HG03103 (cell line): ENCODE results near the gene DTYMK.

ENCODE experiments used
- ATAC-seq: cut with Tn5 transposase; IDR thresholded peaks from one replicate; pipeline ENCODE4 v1.9.1; 2021; ENCODE audit warnings: low read depth; ENCODE audit not compliant: unreplicated experiment

DTYMK gene

DNA sequence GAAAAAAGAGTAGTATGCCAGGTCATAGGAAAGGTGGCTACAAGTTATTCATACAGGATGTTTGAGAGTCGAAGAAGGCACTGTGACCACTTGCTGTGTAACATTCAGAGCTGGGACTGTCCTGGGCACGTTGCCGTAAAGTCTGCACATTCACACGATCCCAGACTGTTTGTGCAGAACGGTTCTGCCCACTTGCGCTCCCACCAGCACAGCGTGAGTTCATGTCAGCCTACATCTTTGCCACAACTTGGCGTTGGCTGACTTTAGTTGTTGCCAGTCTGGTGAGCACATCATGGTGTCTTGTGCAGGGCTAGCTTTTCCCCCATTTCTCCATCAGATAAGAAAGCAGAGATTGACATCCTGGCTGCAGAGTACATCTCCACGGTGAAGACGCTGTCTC is 22.3 kb upstream of the DTYMK start:
- no peak for ATAC-seq

DNA sequence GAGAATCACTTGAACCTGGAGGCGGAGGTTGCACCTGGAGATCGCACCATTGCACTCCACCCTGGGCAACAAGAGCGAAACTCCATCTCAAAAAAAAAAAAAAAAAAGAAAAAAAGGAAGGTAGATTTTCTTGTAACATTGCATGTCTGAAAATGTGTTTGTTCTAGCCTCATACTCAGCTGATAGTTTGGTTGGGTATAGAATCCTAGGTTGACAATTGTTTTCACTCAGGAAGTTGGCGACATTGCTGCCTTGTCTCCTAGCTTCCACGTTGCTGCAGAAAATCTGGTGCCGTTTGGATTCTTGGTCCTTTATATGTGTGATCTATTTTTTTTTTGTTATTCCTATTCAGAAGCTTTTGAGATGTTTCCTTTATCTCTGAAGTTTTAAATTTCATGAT is 19.9 kb upstream of the DTYMK start:
- ATAC-seq = no peak

DNA sequence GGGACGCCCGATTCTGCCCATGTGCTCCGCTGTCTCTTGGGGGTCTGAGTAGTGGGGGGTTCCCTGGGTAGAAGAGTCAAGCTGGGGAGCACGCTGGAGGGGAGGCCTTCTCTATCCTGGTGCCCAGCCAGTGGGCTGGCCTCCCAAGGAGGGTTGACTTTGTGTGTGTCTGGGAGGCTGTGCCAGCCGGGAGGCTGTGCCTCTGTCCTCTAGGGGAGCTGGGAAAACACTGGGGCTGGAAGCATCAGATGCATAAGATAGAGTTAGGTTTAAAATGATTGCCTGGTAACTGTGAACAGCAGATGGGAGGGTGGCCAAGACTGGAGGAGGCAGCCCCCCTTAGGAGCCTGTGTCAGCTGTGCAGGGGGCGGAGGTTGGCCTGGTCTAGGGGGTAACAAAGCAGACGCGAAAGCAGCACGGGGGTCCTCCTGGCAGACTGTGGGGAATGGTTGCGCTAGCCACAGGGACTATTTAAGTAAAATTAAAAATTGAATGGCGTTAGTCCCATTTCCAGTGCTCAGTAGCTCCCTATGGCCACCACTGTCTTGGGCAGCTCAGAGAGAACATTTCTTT is 16.5 kb upstream of the DTYMK start:
- no peak for ATAC-seq

DNA sequence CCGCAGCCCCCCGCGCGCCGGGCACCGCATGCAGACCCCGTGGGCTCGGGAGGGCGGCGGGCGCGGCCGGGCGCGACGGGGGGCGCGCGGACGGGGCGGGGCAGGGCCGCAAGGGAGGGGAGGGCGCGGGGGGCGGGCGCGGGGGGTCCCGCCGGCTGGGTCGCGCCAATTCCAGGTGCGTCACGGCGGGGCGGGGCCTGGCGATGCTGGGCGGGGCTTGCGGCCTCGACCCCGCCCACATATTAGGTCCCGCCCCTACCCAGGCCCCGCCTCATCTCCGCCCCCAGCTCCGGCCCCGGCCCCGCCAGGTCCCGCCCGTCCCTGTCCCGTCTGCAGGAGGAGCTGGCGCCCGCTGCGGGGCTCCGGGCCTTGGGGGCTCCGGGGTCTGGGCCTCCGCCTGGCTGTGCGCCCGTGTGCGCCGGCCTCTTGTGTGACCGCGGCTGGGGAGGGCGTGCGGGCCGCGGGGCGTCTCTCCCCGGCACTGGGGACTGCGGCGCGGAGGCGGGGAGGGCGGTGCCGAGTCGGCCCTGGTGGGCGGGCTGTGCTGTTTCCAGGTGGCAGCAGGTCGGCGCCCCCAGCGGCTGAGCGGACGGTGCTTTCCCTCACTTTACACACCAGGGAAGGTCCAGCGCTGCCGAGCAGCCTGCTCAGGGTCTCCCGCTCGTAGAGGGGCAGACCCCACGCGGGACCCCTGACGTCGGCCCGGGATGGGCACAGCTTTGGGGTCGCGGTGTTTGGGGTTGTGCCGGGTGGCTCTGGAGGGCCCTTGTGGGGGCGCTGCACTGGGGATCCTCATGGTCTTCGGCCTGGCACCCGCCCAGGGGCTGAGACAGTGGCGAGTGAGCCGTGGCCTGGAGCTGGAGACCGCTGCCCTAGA is 15.8 kb upstream of the DTYMK start:
- ATAC-seq = peak; percentile 53

DNA sequence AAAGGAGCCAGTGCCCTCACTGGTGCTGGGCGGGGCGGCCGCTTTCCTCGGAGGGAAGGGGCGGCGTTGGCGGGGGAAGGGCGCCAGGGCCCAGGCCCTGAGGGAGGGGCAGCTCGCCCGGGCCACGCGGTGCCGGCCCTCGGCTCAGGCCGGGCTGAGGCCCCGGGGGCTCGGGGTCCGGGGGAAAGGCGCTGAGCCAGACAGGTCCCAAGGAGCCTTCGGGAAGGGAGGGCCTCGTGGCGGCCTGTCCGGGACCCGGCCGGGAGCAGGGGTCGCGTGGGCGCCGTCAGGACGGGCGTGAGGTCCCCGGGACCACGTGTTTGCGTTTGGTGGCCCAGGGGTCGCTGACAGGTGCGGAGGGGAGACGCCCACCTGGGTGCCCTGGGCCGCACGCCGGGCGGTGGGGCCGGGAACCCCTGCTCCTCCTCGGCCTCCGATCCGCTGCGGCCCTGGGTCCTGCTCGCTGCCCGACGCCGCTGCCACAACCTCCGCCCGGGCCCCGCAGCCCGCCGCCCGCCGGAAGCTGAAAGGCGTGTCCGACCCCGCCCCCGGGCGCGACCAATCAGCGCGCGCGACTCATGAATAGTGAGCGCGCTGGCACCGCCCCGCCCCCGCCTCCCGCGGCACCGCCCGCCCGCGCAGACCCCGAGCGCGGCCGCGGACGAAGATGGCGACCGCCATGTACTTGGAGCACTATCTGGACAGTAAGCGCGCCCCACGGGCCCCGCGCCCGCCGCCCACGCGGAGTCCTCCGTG is 15.0 kb upstream of the DTYMK start, which contains the start of gene ING5:
TSS of gene ING5 (plus strand) at position 641 of the 756 bp plus-strand sequence. CDS start at position 668, 27 bp downstream.
- peak; percentile 51 for ATAC-seq

GRCh38 chr2:241701149-241701398 is 14.5 kb upstream of the DTYMK start:
- ATAC-seq = no peak

GRCh38 chr2:241695651-241696050 is 9.0 kb upstream of the DTYMK start:
- no peak for ATAC-seq

DNA sequence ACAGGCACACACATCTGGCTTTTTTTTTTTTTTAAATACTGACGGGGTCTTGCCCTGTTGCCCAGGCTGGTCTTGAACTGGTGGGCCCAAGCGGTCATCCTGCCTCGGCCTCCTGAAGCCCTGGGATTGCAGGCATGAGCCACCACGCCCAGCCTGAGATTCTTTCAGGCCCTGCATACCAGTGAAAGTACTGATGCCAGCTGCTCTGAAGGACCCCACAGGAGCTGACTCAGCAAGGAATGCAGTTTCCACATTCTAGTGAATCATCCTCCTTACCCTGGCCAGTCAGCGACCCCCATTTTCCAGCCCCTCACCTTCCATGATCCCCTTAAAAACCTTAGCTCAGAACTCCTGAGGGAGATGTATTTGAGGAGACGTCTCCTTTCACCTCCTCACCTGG is 5.8 kb upstream of the DTYMK start:
- ATAC-seq = no peak

DNA sequence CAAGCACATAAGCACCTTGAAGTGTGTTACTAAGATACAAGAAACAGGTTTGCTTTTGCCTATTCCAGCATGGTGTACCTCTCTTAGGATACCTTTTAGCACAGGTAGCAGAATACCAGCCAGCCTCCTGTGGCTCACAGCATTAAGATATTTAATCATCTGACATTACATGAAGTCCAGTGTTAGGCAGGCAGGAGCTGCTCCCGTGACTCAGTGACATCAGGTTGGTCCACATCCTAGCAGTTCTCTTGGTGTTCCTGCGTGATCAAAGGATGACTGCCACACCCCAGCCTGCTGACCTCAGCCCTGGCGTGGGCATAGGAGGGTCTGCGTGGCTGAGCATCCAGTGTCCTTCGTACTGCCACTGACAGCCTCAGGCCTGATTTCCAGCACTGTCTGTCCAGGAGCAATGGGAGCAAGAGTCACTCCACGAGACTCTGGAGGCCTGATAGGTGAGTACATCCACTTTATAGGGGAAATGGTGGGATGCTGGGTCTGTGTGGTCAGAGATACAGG is 3.6 kb upstream of the DTYMK start:
- no peak for ATAC-seq

- no peak for ATAC-seq
Observed at GRCh38 chr2:241689306-241689705, 2.7 kb upstream of the DTYMK start.

DNA sequence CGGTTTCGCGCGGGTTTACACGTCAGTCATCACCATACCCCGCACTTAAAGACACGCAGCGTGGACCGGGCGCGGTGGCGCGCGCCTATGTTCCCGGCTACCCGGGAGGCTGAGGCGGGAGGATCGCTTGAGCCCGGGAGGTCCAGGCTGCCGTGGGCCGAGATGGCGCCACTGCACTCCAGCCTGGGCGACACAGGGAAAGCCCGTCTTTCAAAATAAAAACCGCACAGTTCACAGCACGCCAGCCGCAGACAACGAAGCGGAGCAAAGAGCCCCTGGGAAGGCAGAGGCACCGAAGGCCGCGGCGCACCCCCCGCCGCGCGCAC is 328 bp downstream of the DTYMK start:
- ATAC-seq = peak; percentile 5

- no peak for ATAC-seq
Observed at GRCh38 chr2:241680827-241681599, 5.6 kb downstream of the DTYMK start.

DNA sequence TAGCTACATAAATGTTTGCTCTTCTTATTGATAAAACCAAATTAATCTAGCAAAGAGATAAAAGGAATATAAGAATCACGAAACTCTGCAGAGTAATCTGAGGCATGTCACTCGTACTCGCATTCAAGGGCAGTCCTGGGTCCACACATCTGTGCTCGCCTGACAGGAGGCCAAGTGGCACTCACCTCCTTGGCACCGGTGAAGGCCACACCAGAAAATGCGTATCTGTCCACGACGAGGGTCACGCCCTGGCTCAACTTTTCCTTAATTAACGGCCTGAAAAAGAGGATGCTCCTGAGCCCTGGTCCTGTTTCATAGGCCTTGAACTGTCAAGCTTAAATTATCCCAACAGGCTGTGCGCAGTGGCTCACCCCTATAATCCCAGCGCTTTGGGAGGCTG is 6.6 kb downstream of the DTYMK start:
- no peak for ATAC-seq

DNA sequence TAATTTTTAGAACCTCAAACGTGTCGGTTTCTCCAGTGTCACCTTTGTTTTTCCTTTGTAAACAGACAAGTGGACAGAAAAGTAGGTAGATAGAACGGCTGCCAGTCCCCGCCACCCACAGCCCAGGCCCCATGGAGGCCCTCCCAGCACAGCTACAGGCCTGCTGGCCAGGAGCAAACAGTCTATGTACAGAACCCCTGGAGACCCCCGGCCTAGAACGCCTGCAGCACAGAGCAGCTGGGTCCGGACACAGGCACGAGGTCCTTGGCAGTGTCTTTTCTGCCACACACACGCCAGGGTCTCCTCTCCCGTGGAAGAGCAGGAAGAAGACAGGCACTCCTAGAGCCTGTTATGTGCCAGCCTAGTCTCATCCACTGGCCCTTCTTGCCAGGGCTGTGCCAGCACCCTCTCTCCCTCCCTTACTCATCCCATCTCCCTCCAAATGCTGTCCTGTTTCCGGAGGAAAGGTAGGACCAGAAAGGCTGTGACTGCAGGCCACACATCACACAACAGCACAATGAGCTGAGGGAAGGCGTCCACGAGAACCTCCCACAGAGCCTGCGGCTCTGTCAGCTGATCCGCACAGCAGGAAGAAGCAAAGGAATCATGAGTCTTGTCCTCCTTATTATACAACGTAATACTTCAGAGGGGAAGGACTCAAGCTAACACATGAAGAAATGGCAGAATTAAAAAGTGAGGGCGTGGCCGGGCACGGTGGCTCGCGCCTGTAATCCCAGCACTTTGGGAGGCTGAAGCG is 7.7 kb downstream of the DTYMK start:
- ATAC-seq = no peak

- no peak for ATAC-seq
Observed at GRCh38 chr2:241678307-241678706, 8.3 kb downstream of the DTYMK start.

DNA sequence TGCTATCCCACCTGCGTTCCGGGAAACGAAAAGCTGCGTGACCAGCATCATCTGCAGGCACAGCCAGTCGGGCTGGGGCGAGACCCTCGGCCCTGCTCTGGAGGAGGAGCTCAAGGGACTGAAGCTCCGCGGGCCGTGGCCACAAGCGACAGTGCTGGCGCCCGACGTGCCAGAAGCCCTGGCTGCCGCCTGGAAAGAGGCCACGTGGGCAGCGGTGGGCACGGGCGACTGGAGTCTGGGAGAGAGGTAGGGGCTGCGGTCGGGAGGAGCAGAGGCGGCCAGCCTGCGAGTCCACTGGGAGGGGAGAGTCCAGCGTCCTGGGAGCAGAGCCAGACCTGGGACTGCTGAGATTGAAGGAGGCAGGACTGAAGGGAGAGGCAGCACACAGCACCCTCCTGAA is 9.2 kb downstream of the DTYMK start:
- no peak for ATAC-seq

DNA sequence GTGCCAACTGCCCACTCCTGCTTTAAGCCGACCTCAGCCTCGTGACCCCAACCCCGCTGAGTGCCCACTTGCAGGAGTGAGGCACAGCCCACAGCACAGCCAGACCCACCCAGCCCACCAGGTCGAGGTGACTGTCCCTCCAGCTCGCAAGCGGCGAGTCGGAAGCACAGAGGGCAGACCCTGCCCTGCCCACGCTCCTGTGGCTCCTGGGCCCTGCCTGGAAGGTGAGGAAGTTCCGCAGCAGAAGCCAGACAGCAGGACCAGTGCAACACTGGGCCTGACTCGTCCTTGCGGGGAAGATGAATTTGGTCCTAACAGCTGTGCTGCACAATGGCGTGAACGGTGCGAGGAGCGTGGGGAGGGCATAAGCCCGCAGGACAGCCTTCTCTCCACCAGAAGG is 9.9 kb downstream of the DTYMK start:
- no peak for ATAC-seq

- ATAC-seq = no peak
Observed at GRCh38 chr2:241675885-241676284, 10.7 kb downstream of the DTYMK start.

DNA sequence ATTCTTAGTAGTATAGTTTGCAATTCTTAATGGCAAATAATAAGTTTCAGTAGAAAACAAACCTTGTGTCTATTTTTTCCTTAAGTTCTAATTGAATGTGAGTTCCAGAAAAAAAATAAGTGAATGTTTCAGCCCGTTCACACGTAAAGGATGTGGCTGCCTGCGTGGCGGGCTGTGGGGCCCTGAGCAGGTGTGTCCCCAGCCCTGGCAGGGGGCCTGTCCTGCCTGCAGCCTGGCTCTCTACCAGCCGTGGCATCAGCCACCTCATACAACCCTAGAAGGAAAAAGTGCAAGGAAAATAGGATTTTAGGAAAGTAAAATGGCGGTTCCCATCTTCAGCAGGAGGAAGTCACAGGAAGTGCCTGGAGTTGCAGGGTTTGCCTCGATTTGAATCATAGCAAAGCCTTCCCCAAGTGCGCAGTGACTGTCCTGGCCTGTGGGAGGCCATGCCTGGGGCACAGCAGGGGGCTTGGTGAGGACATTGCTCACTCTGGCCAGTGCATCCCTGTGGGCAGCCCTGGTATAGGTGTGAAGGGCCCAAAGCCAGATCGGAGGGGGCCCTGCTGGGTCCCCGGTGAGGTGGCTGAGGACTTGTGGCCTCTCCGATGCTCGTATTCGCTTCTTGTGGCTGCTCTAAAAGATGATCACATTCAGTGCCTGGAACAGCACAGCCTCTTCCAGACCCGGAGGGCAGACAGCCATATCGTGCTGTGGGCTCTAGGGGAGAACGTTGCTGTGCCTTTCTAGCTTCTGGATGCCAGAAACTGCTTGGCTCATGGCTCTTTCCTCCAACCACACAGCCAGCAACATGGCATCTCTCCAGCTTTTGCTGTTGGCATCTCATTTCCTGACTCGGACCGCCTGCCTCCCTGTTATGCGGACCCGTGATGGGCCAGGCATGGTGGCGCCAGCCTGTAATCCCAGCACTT is 12.6 kb downstream of the DTYMK start:
- no peak for ATAC-seq
